DMS 273 (cell line): ENCODE results near the gene RIT2.
"Not testable (repeated sequence)": the region's sequence is repeated elsewhere in the genome, so short reads cannot be mapped to it uniquely, and the experiment has no call there.

Experiments
- DNase-seq: peaks from one replicate; lab custom pipeline; 2025; ENCODE audit not compliant: unreplicated experiment; lab: John Stamatoyannopoulos, UW

The RIT2 gene

GRCh38 chr18:42854558-42854957 is 260.9 kb downstream of the RIT2 start:
- no peak for DNase-seq

- DNase-seq, result no peak
These were observed 265.1 kb downstream of the RIT2 start for GRCh38 chr18:42850174-42851083.

GRCh38 chr18:42839408-42839807 is 276.1 kb downstream of the RIT2 start:
- no peak for DNase-seq

GRCh38 chr18:42838546-42839145 is 276.8 kb downstream of the RIT2 start:
- no peak for DNase-seq

- no peak for DNase-seq
These were observed 284.5 kb downstream of the RIT2 start for GRCh38 chr18:42830936-42831335.

GRCh38 chr18:42828881-42829280 is 286.6 kb downstream of the RIT2 start:
- no peak for DNase-seq

- DNase-seq, result no peak
These were observed 291.3 kb downstream of the RIT2 start for GRCh38 chr18:42824178-42824577.

GRCh38 chr18:42822711-42823110 is 292.8 kb downstream of the RIT2 start:
- DNase-seq, result no peak

GRCh38 chr18:42821492-42821891 is 294.0 kb downstream of the RIT2 start:
- DNase-seq, result no peak

GRCh38 chr18:42814618-42815017 is 300.9 kb downstream of the RIT2 start:
- no peak for DNase-seq

- no peak for DNase-seq
These were observed 301.3 kb downstream of the RIT2 start for GRCh38 chr18:42814184-42814583.

GRCh38 chr18:42813570-42813969 is 301.9 kb downstream of the RIT2 start:
- DNase-seq, result no peak

- DNase-seq, result no peak
These were observed 307.6 kb downstream of the RIT2 start for GRCh38 chr18:42807887-42808286.

- DNase-seq, result no peak
These were observed 313.8 kb downstream of the RIT2 start for GRCh38 chr18:42801706-42802105.

- peak; percentile 5 for DNase-seq
These were observed 316.8 kb downstream of the RIT2 start for GRCh38 chr18:42798606-42799170.

GRCh38 chr18:42795213-42795789 is 320.2 kb downstream of the RIT2 start:
- not testable (repeated sequence) for DNase-seq

- DNase-seq, result no peak
These were observed 322.8 kb downstream of the RIT2 start for GRCh38 chr18:42792731-42793130.

GRCh38 chr18:42784632-42785031 is 330.9 kb downstream of the RIT2 start:
- no peak for DNase-seq

GRCh38 chr18:42782929-42783328 is 332.6 kb downstream of the RIT2 start:
- no peak for DNase-seq

GRCh38 chr18:42781298-42781815 is 334.1 kb downstream of the RIT2 start:
- DNase-seq, result peak; percentile 32

GRCh38 chr18:42780171-42780570 is 335.3 kb downstream of the RIT2 start:
- DNase-seq, result no peak
